CD4-positive, alpha-beta T cell treated with Interleukin-12 subunit alpha and Interleukin-12 subunit beta, for 1 hour (primary cell): ENCODE data around the gene VPS13D.

ENCODE experiments used
- DNase-seq: peaks from one replicate; pipeline ENCODE4 v3.0.0-alpha.2; 2020

VPS13D gene

GRCh38 chr1:12229835-12230548 is at the start of gene VPS13D:
VPS13D (plus strand) TSS chr1:12230030; CDS start chr1:12234267, 4,237 bp downstream.
- DNase-seq, result peak; percentile 86

DNA sequence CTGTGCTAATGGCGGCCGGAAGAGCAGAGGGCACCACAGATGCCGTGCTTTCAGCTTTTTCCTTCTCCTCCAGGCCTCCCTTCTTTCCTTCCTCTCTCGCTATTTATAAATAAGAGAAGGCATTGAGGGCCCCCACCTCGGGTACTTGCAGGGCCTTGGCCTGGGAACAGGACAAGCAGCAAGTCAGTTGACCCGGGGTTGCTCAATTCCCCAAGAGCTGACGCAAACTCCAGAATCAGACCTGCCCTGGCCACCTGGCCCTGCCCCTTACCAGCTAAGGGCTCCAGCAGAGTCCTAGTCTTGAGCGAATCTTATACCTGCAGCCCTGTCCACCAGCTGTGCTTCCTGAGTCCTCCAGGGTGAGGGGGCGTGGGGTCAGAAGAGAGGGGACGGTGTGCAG is 49.5 kb upstream of the VPS13D start:
- no peak for DNase-seq

GRCh38 chr1:12180903-12181302 is 48.9 kb upstream of the VPS13D start:
- DNase-seq, result no peak

DNA sequence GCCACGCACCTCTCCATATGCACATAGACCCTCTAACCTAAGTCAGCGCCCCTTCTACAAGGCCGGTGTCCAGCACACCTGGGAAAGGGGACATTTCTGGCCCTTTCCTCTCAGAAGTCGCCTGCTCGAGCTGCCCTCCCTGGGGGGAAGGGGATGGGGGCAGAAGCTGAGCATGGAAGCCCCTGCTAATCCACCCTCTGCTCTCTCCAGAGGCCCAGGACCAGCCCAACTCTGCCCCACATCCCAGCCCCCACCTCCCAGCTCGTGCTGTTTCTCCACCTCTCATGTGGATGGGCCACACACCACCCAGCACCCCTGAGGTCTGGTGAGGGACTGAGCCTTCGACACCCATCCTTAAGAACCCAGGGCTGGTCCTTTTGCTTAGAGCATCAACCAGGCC is 48.3 kb upstream of the VPS13D start:
- no peak for DNase-seq

DNA sequence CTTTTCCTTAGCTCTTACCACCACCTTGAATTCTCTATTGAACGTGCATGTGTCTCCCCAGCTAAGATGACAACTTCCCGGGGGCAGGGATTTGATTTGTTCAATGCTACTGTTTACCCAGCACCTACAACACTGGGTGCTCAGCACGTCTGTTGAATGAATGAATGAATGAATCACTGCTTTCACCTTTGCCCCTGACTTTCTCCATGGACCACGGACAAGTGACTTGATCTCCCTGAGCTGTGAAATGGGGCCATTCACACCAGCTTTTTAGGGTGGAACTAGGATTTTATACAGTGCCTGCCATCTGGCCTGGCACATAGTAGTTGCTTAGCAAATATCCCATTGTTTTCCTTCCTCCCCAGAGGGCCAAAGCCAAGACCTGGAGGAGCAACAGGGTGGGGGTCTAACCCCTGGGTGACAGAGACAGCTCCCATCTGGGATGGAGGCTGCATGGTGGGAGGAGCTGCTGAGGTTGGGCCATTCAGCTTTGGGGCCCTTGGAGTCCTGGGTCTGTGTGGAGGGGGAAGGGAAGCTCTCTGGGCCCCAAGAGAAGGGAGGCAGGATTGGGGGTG is 47.3 kb upstream of the VPS13D start:
- no peak for DNase-seq

GRCh38 chr1:12183095-12183794 is 46.6 kb upstream of the VPS13D start:
- DNase-seq, result no peak

DNA sequence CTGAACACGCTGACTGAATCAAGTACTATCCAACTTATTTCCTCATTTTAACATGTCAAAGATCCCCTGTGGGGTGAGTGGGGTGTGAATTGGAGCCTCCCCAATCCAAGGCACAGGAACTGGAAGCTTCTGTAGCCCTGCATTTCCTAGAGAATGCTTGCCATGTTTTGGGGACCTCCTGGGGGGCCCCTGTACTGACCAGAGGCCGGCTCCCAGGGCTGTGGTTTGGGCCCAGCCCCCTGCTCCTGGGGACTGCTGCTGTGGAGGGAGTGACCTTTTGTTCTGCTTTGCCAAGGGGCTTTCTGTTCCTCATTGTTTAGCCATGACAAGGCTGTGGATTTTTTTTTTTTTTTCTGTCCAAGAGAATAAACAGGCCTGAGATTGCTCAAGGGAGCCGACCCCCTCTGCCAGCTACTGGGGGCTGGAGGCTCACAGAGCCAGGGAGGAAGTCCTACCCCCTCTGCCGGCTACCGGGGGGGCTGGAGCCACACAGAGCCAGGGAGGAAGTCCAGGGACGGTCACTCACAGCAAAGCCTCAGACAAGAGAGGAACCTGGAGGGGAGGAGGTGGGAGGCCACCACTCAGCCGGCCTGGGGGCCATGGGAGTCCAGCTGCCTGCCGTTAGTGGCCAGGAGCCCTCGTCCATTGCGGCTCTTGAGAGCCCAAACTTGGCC is 45.7 kb upstream of the VPS13D start:
- no peak for DNase-seq

DNA sequence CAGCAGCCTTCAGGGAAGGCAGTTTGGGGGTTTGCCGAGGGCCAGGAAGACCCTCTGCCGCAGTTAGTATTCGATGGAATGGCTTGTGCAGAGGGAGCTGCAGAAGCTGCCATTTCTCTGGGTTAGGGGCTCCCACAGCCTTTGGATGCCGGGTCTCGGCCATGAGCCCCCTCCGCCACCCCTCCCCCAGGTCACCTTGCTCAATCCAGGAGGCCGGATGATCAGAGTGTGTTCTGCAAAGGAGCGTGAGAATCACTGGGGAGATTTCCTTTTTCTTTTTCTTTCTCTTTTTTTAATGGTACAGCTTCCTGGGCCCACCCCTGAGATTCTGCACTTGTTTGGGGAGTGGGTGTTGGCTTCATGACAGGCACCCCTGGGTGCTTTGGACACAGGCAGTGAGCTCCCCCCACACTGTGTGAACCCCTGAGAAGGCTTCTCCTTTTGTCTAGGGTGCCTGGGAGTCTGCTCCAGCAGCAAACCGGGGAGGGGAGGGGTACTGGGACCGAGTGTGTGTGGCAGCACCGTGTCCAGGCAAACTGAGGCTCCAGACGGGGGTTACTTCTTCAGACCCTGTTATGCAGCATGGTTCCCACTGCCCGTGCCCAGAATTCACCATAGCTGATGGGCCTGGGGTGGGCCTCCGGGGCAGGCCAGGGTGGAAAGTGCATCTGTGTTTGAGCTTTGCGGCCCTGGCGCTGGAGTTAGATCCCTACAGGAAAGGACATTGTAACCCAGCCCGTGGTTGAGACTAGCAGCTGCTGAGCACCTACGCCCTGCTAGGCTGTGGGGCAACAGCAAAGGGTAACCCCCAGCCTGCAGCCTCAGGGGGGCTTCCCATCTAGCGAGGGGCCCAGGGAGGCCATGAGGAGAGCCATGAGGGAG is 44.6 kb upstream of the VPS13D start:
- no peak for DNase-seq

GRCh38 chr1:12185918-12186678 is 43.7 kb upstream of the VPS13D start:
- DNase-seq, result no peak

DNA sequence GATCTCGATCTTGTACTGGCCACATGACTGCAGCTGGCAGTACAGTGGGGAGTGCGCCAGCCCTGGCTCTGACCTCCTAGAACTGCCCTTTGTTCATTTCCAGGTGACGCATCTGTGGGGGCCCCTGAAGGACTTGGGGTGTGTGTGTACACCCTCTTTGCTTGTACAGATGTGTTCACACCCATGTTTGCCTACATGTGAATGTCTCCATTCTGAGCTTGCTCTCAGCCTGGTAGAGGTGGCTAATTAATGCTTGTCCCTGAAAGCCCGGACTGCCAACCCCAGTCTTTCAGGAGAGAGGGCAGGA is 43.2 kb upstream of the VPS13D start:
- DNase-seq, result no peak

GRCh38 chr1:12188115-12188514 is 41.7 kb upstream of the VPS13D start:
- DNase-seq, result no peak

GRCh38 chr1:12188657-12189327 is 41.0 kb upstream of the VPS13D start:
- no peak for DNase-seq

GRCh38 chr1:12189328-12189682 is 40.5 kb upstream of the VPS13D start:
- no peak for DNase-seq

GRCh38 chr1:12191242-12192032 is 38.4 kb upstream of the VPS13D start:
- no peak for DNase-seq

GRCh38 chr1:12194666-12195216 is 35.1 kb upstream of the VPS13D start:
- DNase-seq, result no peak

DNA sequence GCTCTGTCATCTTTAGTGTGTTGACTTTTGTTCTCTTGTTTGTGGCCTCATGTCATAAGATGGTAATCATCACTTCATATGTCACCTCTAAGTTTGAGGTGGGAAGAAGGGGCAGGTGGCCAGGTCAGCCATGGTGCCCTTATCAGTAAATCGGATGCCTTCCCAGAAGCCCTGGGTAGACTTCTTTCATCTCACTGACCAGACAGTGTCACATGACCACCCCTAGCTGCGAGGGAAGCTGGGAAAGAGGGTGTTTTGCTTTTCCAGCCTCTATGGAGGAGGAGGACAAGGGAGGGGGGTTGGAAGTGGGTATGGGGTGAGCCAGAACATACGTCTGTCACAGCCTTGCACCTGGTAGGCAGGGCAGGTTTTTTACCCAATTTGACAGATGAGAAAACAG is 34.4 kb upstream of the VPS13D start:
- no peak for DNase-seq

DNA sequence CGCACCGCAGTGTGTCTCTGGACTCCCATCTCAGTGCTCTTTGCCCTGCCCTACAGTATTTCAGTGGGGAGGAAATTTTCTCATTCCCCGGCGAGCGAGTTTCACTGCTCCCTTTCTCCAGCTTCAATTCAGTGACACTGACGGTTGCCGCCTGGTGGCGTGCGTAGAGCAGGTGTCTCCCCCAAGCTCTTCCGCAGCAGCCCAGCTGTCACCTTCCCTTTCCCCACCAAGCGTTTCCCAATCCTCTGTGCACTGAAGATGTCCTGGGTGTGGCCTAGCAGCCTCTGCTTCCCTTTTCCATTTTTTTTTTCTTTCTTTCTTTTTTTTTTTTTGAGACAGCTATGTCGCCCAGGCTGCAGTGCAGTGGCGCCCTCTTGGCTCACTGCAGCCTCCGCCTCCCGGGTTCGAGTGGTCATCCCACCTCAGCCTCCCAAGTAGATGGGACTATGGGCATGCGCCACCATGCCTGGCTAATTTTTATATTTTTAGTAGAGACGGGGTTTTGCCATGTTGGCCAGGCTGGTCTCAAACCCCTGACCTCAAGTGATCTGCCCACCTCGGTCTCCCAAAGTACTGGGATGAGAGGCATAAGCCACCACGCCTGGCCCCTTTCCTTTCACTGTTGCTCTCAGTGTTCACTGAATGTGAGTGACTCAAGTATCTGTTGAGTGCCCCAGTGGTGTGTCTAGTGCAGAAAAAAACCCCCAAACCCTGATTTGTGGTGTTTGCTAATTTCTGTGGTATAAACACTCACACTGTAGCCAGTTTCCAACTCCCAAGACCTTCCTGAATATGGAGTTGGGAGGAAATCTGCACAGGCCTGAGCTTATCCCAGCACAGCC is 33.0 kb upstream of the VPS13D start:
- DNase-seq, result no peak

DNA sequence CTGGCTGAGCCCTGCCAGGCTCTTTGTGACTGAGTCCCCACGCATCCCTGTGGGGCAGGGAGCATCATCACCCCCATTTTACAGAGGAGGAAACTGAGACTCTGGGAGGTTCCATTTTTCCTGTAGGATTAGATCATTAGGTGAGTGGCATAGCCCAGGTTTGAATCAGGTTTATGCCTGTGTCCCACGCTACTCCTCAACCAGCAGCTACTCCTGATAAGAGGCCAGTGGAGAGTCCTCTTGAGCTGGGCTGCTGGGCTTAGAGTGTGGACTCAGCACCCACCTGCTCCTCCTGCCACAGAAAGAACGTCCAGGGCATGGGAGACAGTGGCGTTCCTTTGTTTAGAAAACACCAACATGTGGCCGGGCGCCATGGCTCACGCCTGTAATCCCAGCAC is 32.3 kb upstream of the VPS13D start:
- DNase-seq, result no peak

DNA sequence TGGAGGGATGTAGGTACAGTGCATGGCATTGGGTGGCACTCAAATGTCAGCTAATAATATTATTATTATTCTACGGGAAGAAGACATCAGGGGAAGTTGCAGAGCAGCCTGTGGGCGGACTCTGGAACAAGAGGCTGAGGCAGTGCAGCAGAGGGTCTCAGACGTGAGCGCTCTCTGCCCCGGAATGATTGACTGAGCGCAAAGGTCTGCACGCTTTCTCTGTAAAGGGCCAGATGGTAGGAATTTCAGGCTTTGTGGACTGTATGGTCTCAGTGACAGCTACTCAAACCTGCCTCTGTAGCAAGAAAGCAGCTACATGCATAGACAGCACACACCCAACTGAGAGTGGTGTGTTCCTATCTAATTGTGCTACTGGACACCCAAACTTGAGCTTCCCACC is 29.6 kb upstream of the VPS13D start:
- DNase-seq, result no peak
